ENCODE measurements around the gene GHRL. TPM values are rescaled to one million over a fixed set of nuclear protein-coding genes. Genes with fewer than 3 reads are reported as not detected.

The GHRL gene
- total and polyA plus RNA-seq, 2 of the 4 experiments (the other 2 are of a cell fraction) = 0.27 TPM; not detected in 1

DNA sequence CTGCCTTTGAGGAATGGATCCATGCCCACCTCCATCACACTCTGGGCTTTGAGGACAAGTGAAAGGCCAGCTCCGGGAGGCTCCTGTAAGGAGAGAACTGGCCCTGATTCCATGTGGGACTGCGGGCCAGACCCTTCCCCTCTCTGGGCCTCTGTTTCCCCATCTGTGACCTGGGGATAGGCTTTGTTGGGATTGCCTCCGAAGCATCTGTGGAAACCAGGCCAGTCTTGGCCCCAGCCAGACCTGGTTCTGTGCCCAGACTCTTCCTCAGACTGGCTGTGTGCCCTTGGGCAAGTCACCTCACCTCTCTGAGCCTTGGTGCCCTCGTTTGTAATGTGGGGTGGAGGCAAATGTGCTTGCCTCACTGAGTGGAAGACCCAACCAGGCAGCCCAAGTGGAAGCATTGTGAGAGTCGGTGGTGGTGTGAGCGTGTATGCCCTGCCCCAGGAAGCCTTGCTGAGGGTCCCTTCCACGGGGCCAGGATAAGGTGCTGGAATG lies 49.2 kb upstream of the GHRL start:
- H3K4me1 ChIP-seq (ENCODE audit: control insufficient read depth, insufficient read depth, low read length) = no peaks in the 10 kb centered on the region
- H4K20me1 ChIP-seq (ENCODE audit: insufficient read depth, low read length) = peaks cover 6% of the 10 kb centered on the region; the same call in 1 of the 2 replicates
- H3K4me3 ChIP-seq (ENCODE audit: insufficient read depth, low read depth, low read length) = no peak overlapping the region
- no TSS peak for BruUV-seq (replicated peaks)
- in situ Hi-C loops (cut with MboI; ENCODE audit: low sequenced_read_pairs) (loop anchor here (5.0 kb wide), 1 partner anchor 395 kb away; no protein-coding TSS in a partner anchor), dilution Hi-C loops (cut with HindIII; ENCODE audit: low sequenced_read_pairs, unreplicated experiment) (no loop called here), intact Hi-C loops (cut with micrococcal nuclease) (no loop called here)
- H3K56ac ChIP-seq (ENCODE audit: extremely low read depth, insufficient read depth, low read length) = no peak overlapping the region
- no peaks in the 10 kb centered on the region for H3K36me3 ChIP-seq (ENCODE audit: control insufficient read depth, insufficient read depth, low read length)
- no peaks in the 10 kb centered on the region for H3K9me1 ChIP-seq (ENCODE audit: insufficient read depth, low read length)
- CTCF ChIA-PET = interaction anchor here (1.5 kb wide), 1 partner anchor 25 kb away, joined by 4 read pairs; no protein-coding TSS in a partner anchor
- no peak overlapping the region for H3K9ac ChIP-seq (ENCODE audit: low read depth, low read length)
- no peaks in the 10 kb centered on the region for H3K9me3 ChIP-seq (ENCODE audit: control insufficient read depth, insufficient read depth, low read length)
- no peak overlapping the region for H2AK9ac ChIP-seq (replicated peaks; ENCODE audit: low read depth, low read length, poor library complexity)
- no peak for ATAC-seq (ENCODE audit: low read depth)
- no peak overlapping the region for H4K8ac ChIP-seq (ENCODE audit: low read depth in 2 of 2, low read length in 2 of 2)
- no CpG with 5 or more reads among the region's 7 CpGs for WGBS, 2 experiments (ENCODE audit: extremely low coverage in 2 of 2, insufficient read length in 1 of 2)
- no peak overlapping the region for H3K27ac ChIP-seq (ENCODE audit: insufficient read depth, low read length)
- H2BK15ac ChIP-seq (ENCODE audit: low read depth, low read length) = no peak overlapping the region
- no peak overlapping the region for H2BK20ac ChIP-seq (ENCODE audit: low read depth, low read length)
- H3K14ac ChIP-seq (replicated peaks; ENCODE audit: low read depth, low read length) = no peak overlapping the region
- no peak overlapping the region for H2BK120ac ChIP-seq (ENCODE audit: low read depth, low read length)
- H3K4ac ChIP-seq (ENCODE audit: low read depth, low read length) = no peak overlapping the region
- H2AFZ ChIP-seq (replicated peaks; ENCODE audit: low read length, poor library complexity) = no peak overlapping the region
- H3K18ac ChIP-seq (ENCODE audit: low read depth, low read length) = no peak overlapping the region
- H2AK5ac ChIP-seq (ENCODE audit: low read depth, low read length) = no peak overlapping the region
- H4K91ac ChIP-seq (ENCODE audit: insufficient read depth, low read depth, low read length) = no peak overlapping the region
- H2BK5ac ChIP-seq (ENCODE audit: low read depth, low read length, poor library complexity, severe bottlenecking) = no peak overlapping the region
- no peak overlapping the region for H3K23ac ChIP-seq (ENCODE audit: low read depth, low read length)
- no peak overlapping the region for H3K4me2 ChIP-seq (ENCODE audit: low read depth, low read length)
- POLR2A ChIA-PET (ENCODE audit: unreplicated experiment) = no interaction called here
- no peak for TF ChIP-seq NFE2L2 (IDR thresholded peaks at IDR 0.05; ENCODE audit: low read depth, low read length)
- TF ChIP-seq BHLHE40 (IDR thresholded peaks at IDR 0.05; ENCODE audit: low read depth, low read length) = no peak
- no peak for TF ChIP-seq CHD1 (IDR thresholded peaks at IDR 0.05; ENCODE audit: low read depth, low read length)
- TF ChIP-seq, protein P1, sequence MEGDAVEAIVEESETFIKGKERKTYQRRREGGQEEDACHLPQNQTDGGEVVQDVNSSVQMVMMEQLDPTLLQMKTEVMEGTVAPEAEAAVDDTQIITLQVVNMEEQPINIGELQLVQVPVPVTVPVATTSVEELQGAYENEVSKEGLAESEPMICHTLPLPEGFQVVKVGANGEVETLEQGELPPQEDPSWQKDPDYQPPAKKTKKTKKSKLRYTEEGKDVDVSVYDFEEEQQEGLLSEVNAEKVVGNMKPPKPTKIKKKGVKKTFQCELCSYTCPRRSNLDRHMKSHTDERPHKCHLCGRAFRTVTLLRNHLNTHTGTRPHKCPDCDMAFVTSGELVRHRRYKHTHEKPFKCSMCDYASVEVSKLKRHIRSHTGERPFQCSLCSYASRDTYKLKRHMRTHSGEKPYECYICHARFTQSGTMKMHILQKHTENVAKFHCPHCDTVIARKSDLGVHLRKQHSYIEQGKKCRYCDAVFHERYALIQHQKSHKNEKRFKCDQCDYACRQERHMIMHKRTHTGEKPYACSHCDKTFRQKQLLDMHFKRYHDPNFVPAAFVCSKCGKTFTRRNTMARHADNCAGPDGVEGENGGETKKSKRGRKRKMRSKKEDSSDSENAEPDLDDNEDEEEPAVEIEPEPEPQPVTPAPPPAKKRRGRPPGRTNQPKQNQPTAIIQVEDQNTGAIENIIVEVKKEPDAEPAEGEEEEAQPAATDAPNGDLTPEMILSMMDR (conservative IDR thresholded peaks at IDR 0.05; ENCODE audit: low read depth, low read length) = no peak
- TF ChIP-seq RAD21 (IDR thresholded peaks at IDR 0.05; ENCODE audit: low read length) = no peak
- no peak for TF ChIP-seq FOS (IDR thresholded peaks at IDR 0.05; ENCODE audit: low read depth, low read length)
- H3K79me1 ChIP-seq (ENCODE audit: low read depth in 1 of 2, low read length in 2 of 2) = no peaks in the 10 kb centered on the region
- no peak for DNase-seq
- H3K27me3 ChIP-seq (ENCODE audit: control insufficient read depth, insufficient read depth, low read length) = peaks cover 22% of the 10 kb centered on the region; the same call in 1 of the 2 replicates
- no peak overlapping the region for H4K5ac ChIP-seq (ENCODE audit: low read depth, low read length)

Measured in IMR-90 (cell line).